ENCODE results near the gene MAPK1IP1L.

DNA sequence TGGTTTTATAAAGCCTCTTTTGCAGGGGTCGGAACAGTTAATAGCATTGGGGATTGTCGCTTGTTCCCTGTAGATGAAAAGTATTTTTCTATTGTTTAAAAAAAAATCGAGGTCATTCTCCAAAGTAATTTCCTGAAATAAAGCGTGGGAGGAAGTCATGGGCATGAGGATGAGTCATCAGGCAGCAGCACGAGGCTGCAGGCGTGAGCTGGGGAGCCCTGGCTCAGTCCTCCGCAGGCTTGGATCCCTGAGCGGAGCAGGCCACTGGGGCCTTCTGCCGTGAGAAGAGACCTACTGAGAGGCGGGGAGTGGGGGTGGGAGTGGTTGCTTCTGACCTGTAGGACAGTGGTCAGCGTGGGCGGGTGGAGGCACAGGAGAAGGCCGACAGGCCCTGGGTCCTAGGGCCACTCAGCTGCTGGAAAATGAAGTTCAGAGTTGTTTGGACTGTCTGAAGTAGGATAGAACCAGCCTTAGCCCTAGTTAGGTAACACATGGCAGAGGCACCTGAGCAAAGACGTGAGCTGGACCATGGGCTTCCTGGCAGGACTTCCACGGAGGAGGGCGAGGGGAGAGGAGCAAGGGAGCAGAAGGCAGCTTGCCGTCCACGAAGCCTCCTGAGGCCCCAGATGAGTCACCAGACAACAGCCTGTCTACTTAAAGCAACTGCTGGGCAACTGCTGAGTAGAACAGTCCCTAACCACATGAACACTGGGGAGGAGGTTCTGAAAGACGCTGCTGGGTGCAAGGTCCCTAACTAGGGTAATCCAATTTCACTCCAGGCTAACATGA is 56.5 kb downstream of the MAPK1IP1L start:
- peak; percentile 96 for TF ChIP-seq POLR2AphosphoS5 (IDR thresholded peaks at IDR 0.05)
- TF ChIP-seq, protein P1, sequence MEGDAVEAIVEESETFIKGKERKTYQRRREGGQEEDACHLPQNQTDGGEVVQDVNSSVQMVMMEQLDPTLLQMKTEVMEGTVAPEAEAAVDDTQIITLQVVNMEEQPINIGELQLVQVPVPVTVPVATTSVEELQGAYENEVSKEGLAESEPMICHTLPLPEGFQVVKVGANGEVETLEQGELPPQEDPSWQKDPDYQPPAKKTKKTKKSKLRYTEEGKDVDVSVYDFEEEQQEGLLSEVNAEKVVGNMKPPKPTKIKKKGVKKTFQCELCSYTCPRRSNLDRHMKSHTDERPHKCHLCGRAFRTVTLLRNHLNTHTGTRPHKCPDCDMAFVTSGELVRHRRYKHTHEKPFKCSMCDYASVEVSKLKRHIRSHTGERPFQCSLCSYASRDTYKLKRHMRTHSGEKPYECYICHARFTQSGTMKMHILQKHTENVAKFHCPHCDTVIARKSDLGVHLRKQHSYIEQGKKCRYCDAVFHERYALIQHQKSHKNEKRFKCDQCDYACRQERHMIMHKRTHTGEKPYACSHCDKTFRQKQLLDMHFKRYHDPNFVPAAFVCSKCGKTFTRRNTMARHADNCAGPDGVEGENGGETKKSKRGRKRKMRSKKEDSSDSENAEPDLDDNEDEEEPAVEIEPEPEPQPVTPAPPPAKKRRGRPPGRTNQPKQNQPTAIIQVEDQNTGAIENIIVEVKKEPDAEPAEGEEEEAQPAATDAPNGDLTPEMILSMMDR (IDR thresholded peaks at IDR 0.05), result no peak

Measured in prostate gland (tissue), 2 donors.